HG03442 (cell line): ENCODE measurements around the gene TRMT13.
"Not testable (repeated sequence)": the region's sequence is repeated elsewhere in the genome, so short reads cannot be mapped to it uniquely, and the experiment has no call there.

Experiments used
- ATAC-seq: cut with Tn5 transposase; IDR thresholded peaks from one replicate; pipeline ENCODE4 v1.9.1; 2021; ENCODE audit warnings: mild to moderate bottlenecking, moderate library complexity; ENCODE audit not compliant: unreplicated experiment

TRMT13 gene

DNA sequence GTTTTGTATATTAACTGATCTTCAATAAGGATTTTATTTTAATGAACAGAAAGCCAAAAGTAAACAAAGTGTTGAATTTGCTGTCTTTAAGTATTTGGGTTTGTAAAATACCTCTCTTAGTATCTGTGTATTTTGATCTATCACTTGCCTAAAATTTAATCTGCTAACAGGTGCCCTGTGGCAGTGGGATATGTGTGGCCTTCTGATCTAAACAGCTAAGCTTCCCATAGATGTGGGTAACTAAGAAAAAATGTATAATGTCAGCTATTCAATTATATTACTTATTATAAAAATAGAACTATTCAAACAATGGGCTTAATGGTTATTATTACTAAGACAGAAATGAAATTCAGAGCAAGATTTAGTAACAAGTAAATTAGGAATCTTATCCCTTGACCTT, 29.9 kb downstream of the TRMT13 start:
- ATAC-seq = no peak

DNA sequence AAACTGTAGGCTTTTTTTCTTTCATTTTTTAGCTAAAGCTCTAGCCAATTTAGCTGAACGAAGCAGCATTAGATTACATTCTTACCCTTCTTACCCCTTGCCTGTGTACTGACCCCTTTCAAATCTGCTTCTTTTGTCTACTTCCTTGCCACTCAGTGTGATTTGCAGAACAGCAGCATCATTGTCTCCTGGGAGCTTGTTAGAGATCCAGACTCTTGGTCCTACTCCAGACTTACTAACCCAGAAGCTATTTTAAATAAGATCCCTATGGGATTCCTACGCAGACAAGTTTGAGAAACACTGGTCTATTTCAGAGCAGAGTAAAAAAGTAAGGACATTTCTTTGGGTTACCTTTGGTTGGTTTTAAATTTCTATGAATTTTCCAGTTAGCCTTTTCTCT, 31.3 kb downstream of the TRMT13 start:
- no peak for ATAC-seq

GRCh38 chr1:100164702-100165101, 31.7 kb downstream of the TRMT13 start:
- ATAC-seq = no peak

- ATAC-seq = no peak
These were observed 35.1 kb downstream of the TRMT13 start for GRCh38 chr1:100168051-100168450.

GRCh38 chr1:100177295-100178041, 44.5 kb downstream of the TRMT13 start:
- no peak for ATAC-seq

DNA sequence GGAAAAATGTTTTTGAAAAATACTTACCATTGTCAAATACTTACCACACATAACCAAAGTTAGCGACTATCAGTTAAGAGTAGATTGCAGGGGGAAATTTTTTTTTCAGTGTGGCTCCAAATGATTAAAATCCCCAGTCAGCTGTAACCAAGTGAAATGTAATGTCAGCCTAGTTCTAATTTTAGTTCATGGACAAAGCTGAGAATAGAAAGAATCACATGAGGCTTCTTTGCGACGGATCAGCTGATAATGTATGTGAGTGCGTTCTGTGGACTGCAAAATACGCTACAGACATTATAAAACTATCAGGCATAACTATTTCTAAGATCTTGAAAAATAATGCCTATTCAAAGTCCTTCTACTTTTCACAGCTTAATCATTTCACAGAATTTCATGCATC, 45.1 kb downstream of the TRMT13 start, which contains the start of gene LRRC39:
LRRC39 (minus strand) TSS at position 166 of the 400 bp plus-strand sequence. CDS start 9,740 bp downstream, outside the sequence.
- ATAC-seq = no peak

- no peak for ATAC-seq
These were observed 50.4 kb downstream of the TRMT13 start for GRCh38 chr1:100183370-100183769.

DNA sequence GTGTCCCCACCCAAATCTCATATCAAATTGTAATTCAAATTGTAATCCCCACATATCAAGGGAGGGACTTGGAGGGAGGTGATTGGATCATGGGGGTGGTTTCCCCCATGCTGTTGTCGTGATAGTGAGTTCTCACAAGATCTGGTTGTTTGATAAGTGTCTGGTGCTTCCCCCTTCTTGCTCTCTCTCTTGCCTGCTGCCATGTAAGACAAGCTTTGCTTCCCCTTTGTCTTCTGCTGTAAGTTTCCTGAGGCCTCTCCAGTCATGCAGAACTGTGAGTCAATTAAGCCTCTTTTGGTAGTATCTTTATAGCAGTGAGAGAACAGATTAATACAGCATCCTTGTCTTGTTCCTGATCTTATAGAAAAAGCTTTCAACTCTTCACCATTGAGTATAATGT, 51.6 kb downstream of the TRMT13 start:
- ATAC-seq = peak; percentile 75

- no peak for ATAC-seq
These were observed 54.9 kb downstream of the TRMT13 start for GRCh38 chr1:100187912-100188311.

GRCh38 chr1:100188617-100189016, 55.7 kb downstream of the TRMT13 start:
- ATAC-seq = peak; percentile 57

- no peak for ATAC-seq
These were observed 65.6 kb downstream of the TRMT13 start for GRCh38 chr1:100198596-100198995.

DNA sequence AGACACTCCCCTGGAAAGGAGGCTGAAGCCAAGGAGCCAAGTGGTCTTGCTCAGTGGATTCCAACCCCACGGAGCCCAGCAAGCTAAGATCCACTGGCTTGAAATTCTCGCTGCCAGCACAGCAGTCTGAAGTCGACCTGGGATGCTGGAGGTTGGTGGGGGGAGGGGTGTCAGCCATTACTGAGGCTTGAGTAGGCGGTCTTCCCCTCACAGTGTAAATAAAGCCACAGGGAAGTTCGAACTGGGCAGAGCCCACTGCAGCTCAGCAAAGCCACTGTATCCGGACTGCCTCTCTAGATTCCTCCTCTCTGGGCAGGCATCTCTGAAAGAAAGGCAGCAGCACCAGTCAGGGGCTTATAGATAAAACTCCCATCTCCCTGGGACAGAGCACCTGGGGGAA, 67.1 kb downstream of the TRMT13 start:
- ATAC-seq = not testable (repeated sequence)
